ENCODE measurements around the gene ABHD10.
A peak's percentile ranks its signal among the peaks of the same experiment; 100 is the strongest.

The ABHD10 gene

DNA sequence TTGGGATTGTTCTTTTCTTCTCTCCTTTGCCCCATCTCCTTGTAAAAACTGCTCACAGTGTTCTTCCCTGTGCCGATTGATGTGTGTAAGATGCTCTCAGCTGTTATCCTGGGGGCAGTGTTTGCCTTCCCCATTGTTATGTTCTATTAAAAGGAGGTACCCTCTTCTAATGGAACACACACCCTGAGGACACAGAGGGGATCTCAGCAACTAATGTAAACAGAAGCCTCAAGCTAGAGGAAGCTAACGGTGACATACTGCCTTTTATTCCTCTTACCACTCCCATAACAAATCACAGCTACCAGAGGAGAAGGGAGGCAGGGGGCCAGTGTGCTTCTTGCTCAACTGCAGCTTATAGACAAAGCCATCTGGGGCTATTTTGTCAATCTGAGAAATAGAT, 22.1 kb downstream of the ABHD10 start:
- no peak for DNase-seq (ENCODE audit: low spot score)

DNA sequence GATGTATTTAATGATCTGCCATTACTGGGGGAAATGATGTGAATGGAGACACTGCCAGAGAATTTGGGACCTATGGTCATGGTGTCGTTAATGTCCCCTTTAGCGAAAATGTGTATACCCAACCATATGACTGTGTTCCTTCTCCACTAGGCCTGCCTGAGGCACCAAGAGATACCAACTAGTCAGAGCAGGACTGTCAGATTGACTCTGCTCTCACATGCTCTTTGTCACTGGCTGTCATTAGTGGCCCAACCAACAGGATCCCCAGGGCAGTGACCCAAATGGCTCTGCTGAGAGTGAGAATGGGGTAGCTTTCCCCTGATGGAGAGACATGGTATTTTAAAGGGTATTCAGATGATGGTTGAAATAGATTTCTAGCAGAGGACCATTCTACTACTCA, 22.7 kb downstream of the ABHD10 start:
- no peak for DNase-seq (ENCODE audit: low spot score)

DNA sequence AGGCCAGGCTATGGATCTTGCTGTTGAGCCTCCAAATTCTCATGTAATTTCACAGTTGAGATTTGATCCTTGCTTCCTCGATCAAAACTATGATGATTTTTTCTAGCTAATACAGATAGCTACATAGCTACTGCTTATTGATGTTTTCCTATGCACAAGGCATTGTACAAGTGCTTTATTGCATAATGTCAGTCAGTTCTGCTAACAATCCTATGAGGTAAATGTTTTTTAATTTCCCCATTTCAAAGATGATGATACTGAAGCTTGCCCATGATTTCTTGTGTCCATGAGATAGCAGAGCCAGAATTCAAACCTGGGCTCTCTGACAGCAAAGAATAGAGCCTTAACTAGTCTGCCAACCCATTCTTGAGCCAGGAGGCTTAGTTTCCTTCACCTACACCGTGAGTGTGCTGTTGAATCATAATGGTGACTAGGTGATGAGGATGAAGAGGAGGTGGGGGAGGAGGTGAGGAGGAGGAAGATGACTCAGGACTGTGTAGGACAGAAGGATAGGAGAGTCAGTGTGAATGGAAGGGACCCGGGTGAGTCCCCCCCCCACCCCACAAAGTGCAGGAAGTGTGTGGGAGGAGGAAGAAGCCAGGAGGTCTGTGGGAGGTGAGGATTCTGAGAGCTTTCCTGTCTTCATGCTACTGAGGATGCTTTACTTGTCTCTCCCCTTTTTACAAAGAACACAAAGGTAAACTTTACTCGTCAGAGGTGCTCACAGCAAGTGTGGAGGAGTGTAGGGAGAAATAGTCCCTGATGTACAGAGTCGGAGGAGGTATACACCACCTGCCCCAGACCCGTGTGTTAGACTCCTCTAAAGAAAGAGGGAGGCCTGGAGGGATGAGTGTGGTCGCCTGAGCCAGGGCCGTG, 23.5 kb downstream of the ABHD10 start:
- DNase-seq (ENCODE audit: low spot score), result no peak

DNA sequence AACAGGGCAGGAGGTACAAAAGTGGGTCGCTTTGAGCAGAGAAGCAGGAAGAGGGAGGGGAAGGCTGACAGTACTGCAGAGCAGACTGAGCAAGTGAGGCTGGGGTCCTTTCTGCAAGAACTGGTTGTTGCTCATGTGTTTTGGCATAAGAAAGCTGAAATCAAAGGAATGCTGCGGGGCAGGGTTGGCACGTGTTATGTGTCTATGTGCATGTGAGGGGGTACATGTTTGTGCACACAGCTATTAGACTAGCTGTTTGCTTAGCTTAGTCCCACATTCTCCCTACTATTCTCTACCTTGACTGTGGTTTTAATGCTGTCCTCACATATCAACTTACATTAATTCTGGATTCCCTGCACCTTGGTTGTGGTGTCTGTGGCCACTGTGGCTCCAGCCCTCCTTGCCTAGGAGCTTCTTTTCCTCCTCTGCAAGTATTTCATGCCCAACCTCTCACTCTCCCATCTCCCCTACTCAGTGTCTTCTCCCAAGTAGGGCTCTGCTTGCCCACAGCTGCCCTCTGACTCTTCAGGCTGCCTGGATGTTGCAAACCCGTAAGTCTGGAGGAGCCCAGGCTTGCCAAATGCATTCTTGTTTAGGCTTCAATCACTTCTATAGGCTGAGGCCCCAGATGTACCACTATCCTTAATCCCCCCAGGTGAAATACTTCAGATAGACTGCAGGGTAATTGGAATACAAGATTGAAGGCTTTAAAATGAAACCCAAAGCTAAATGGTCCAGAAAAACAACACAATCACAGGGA, 24.7 kb downstream of the ABHD10 start:
- no peak for DNase-seq (ENCODE audit: low spot score)

DNA sequence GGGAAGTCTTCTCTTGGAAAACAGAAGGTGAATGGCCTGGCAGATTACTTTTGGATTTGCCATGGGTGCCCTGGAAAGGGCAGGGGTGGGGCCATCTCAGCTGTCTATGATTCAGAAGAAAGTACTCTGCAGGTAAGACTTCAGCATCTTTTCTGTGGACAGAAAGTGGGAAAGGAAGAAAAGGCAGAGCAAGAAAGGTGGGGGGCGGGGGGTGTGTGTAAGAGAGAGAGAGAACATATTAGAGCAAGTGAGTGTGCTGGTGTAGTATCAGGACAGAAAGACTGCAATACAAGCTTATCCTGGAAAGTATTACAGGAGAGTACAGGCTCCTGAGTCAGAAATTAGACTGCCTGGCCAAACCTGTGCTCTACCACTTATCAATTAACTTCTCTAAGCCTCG, 25.4 kb downstream of the ABHD10 start:
- DNase-seq (ENCODE audit: low spot score), result no peak

DNA sequence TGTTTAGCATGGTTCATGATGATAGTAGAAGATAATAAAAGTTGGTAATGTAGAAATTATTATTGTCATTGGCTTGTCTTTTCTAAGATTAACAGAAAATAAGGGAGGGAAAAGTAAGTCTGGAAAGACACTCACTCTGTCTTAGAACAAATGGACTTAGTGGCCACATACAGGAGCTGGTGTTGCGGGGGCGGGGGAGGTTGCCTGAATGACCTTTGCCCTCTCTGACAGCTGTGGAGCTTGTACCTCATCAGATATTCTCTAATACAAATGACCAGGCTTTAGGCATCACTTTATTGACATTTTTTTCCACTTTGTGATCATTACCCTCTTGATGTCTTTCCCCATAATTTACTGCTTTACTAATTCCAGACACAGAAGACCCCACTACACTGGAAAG, 25.8 kb downstream of the ABHD10 start:
- no peak for DNase-seq (ENCODE audit: low spot score)

DNA sequence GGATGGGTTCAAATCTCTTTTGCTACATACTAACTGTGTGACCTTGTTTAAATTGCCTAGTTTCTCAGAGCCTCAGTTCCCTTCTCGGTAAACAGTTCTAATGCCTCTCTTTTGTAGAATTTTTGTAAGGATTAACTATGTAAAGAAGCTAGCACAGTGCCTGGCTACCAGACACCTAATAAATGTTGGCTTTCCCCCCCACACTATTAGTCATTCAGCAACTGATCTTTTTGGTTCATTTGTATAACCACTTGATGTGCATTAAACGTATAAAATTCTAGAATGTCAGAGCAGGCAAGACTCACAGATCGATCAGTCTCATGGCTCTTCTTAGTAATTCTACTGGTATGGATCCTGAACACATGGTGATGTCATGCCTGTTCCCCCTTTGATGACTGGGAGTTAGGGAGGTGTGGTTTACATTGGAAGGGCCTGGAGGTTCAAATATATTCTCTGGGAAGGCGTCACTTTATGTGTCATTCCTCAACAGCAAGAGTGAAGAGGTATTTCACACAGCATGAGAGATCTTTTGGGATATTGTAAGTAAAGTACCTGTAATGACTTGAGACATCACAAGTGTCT, 26.4 kb downstream of the ABHD10 start:
- DNase-seq (ENCODE audit: low spot score), result no peak

DNA sequence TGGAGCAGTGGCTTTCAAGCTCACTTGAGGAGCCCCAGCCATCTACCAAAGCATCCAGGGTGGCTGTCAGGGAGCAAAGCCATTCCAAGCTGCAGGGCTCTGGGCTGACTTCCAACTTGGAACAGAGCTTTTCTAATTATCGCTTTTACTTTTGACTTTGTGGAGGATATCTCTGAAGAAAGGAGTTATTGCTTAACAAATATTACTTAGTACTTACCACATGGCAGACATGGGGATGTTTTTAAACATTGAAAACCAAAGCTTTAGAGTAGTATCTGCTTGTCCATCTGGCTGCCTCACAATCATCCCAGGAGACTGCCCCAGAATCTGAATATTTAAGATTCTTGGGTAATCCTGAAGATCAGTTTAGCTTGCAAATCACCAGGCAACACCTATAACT, 28.8 kb downstream of the ABHD10 start:
- no peak for DNase-seq (ENCODE audit: low spot score)

DNA sequence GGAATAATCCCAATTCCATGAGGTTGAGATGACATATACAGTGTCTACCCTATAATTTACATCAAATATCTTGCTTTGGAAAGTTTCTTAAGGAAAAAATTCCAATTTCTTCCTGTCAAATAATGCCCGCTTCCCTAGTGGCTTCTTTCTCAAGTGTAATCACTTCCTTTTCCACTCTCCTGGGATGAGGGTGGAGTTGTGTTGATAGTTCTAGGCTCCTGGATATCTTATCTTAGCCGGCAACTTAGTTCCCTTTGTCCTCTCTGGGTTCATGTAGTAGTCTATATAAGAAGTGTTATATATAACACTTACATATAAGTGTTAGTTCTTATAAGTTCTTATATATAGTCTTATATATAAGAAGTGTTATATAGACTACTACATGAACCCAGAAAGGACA, 30.8 kb downstream of the ABHD10 start:
- no peak for DNase-seq (ENCODE audit: low spot score)

DNA sequence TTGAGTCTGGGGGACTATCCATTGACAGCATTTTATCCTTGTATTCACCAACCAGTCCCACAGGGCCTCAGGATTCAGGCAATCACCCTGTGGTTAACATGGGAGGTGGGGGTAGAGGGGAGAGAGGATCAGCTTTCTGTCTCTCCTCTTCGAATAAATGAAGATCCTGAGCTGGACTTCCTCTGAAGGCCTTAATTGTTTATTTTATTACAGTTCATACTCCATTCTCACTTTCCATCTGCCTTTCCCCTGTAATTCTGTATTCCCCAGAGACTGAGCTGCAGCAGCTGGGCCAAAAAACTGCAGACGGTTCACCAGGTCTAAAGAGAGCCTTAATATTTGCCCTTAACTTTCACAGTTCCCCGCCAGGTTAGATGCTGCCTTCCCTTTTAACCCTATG, 31.8 kb downstream of the ABHD10 start:
- no peak for DNase-seq (ENCODE audit: low spot score)

DNA sequence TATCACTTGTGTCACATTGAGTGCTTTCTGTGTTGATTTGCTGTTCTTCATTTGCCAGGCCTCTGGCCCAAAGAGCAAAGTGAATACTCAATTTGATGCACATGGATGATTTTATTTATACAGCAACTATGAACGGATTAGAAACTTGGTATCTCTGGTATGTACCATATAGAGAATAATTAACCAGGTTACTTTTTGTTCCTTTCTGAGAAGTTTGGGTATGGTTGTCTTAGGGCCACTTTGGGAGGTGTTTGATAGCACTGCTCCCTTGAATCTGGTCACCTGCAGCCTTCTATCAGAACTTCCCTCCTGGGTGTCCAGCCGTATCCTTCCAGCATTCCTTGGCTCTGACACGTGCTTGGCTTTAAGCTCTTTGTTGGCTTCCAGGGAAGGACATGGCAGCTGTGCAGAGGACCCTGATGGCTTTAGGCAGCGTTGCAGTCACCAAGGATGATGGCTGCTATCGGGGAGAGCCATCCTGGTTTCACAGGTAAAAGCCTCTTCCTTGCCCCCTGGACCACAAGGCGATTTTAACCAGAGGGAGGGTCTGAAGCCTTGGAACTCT, 32.6 kb downstream of the ABHD10 start:
- DNase-seq (ENCODE audit: low spot score), result no peak

DNA sequence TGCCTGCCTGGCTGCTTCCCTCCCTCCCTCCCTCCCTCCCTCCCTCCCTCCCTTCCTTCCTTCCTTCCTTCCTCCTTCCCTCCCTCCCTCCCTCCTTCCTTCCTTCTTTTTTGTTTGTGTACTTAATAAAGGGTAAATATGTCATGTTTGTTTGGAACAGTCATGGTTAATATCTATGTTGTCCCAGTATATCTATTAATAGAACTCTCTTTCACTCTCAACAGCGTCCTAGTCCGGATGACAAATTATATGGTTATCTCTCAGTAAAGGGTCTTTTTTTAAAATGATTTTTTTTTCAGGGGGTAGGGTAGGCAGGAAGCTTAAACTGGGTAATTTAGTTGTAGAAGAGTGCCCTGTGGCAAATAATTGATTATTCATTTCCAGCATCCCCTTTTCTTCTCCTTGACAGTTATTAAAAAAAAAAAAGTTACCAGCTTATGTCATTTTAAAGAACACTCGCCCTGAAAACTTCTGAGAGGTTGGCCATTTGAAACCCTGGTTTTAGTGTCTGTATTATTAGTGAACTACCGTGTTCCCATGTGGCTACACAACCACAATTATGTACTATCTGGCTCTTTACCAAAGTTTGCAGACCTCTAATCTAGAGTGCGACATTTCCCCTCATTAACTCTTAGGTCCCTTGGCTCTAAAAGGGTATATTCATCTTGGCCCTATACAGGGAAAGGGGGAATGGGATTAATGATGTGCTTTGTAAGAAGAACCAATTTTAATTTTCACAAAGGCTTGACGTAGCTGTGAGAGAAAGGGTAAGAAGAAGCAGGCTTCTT, 33.6 kb downstream of the ABHD10 start:
- DNase-seq (ENCODE audit: low spot score), result no peak

DNA sequence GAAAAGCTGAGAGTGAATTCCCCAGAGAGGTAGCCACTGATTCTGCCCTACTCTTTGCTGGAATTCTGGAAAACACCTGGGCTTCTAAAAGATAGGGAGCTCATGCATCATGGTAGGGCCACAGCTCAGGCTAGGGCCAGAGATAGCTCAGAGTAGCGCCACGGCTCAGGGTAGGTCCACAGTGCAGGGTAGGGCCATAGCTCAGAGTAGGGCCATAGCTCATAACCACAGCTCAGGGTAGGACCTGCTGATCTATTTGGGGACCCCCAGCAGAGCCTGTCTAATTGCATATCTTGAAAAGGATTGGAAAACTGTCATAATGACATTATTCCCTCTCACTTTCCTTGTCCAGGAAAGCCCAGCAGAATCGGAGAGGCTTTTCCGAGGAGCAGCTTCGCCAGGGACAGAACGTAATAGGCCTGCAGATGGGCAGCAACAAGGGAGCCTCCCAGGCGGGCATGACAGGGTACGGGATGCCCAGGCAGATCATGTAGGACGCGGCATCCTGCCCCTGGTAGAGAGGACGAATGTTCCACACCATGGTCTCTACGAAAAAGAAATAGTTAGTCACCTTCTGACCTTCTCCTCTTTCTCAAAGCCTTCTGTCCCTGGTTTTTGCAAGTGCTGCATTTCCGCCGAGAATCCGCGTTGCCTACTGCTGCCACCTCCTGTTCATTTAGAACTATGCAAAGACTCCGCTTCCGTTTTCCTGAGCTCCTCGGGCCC, 34.4 kb downstream of the ABHD10 start:
- DNase-seq (ENCODE audit: low spot score), result peak; percentile 48

DNA sequence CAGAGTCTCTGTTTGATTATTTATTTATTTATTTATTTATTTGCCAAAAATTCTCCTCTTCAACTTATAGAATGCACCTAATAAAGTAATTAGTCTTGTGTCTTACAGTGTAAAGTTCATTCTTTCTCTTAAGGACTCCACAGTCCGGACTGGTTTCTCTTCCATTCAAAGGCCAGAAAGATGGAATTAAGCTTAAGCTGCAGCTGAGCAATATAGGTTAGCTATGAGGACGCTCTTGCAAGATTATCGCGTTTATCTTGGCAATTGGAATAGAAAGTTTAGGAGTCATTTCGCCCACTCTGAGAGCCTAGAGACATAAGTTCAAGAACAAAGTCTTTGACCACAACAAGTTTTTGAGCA, 34.9 kb downstream of the ABHD10 start:
- no peak for DNase-seq (ENCODE audit: low spot score)

DNA sequence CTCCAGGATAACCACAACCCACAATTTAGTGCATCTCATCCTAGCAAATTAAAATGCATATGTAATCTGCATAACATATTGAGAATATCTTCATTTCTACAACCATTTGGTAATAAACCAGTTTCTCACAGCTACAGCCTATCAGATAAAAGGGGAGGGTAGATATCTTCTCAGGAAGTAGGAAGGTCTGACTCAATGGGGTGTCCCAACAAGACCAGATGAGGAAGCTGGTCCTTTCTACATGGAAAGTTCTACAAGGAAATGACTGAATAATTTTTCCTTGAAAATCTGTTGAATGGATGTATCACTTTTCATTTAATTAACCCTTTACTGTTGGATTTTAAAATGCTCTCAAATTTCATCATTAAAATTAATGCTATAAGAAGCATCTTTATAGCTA, 38.3 kb downstream of the ABHD10 start:
- no peak for DNase-seq (ENCODE audit: low spot score)

DNA sequence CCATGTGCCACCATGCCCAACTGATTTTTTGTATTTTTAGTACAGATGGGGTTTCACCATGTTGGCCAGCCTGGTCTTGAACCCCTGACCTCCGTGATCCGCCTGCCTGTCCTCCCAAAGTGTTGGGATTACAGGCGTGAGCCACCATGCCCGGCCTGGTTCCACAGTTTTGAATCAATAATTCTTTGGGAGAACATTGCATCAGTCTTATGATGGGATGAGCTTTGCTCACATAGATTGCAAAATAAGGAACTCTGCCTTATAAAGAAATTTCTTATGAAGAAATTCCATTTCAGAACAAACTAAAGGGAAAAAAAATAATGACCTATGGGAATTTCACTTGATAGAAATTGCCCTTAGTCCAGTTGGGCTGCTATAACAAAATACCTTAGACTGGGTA, 39.9 kb downstream of the ABHD10 start:
- no peak for DNase-seq (ENCODE audit: low spot score)

DNA sequence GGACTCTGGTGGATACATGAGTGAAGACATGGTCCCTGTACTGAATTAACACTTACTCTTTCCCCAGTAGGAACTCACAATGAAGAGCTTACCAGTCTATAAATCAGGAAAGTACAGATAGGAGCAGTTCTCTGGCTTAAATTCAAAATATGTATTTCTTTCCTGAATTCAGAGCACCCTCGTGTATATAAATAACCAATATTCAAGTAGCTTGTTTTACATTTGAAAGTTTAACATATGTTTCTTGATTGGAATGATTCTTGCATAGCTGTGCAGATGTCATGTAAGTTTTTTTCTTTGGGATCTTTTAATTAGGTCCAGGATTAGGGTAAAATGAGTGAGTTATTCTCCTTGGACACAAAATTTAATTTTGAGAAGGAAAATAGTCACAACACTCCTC, 40.9 kb downstream of the ABHD10 start:
- no peak for DNase-seq (ENCODE audit: low spot score)

DNA sequence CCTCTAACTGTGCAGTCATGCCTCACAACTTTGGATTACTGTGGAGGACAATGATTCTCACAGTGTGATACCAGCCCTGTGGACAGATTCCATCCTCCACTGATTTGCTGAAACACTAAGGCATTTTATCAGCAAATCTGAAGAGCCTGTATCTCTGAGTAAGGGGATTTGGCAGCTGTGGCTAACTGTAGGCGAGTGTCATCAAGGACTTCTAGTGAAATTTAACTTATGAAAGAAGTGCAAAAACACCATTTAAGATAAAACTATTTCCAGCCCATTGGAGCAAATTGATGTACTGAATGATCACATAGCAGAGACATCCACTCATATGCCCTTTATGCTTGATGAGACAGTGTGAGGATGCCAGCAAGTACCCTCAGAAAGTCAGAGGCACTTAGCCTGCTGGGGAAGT, 41.9 kb downstream of the ABHD10 start:
- no peak for DNase-seq (ENCODE audit: low spot score)

DNA sequence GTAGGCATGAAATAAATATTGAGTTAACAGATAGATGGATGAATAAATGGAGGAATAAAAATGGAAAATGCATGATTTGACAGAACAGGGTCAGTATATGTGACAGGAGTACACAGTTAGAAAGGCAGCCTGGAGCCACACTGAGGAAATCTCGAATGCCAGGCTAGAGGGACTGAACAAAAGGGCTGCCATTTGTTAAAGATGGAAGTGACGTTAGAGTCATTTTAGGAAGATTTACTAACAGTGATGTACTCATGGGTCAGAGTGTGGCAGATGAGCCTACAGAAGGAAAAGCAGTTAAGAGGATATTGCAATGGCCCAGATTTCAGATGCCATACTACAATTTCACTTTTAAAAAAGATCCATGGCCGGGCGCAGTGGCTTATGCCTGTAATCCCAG, 48.3 kb downstream of the ABHD10 start:
- DNase-seq (ENCODE audit: low spot score), result no peak

DNA sequence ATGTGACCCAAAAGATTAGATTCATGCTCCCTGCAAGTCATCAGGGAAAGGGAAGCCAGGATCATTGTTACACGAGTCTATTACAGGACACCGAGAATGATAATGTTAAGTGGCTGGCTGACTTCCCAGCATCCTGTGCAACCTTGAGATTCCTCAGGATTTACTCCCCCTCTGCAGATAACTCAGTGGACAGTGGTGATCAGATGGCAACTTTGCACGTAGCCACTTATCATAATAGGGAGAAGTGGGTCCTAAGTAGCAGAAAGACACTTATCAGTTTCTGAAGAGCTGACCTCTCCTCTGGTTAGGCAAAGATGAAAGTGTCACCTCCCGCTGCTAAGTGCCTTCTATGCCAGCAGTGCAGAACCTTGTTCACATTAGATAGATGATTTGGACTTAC, 49.0 kb downstream of the ABHD10 start:
- DNase-seq (ENCODE audit: low spot score), result no peak

DNA sequence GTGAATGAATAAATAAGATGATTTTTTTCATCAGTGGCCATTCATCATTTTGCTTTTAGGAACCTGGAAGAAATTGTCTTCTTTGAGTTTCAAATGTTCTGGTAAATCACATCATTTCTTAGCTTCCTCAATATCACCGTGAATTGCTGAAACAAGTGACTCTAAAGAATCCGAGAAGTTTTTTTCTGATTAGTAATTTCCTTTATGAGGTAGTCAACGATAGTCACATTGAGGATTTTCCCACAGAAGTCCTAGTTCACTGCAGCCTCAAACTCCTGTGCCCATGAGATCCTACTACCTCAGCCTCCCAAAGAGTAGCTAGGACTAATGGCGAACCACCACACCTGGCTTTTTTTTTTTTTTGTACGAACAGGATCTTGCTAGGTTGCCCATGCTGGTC, 52.1 kb downstream of the ABHD10 start:
- no peak for DNase-seq (ENCODE audit: low spot score)
